Subcutaneous adipose tissue (tissue), 4 donors: ENCODE data around the gene ADAMTS20. TPM values are rescaled to one million over a fixed set of nuclear protein-coding genes. Genes with fewer than 3 reads are reported as not detected.

Source experiments
- CTCF ChIP-seq: fragments of 450-650 bp; IDR thresholded peaks from one replicate; pipeline ENCODE4 v1.5.1; 2016; ENCODE audit warnings: low read depth, mild to moderate bottlenecking, control low read depth, antibody characterized with exemption, moderate library complexity
- total RNA-seq, 4 donors: library from RNA; depleted of rRNA; stranded (reverse); fragments of >200 nt; gene quantifications; one replicate each; pipeline ENCODE4 v1.1.0, GENCODE V29; 2016

ADAMTS20 gene
- total RNA-seq, 4 donors from 2014 or later = not detected

- no peak for TF ChIP-seq CTCF
These were observed 1.2 kb downstream of the ADAMTS20 start for GRCh38 chr12:43550831-43551271.

GRCh38 chr12:43544703-43545102 lies 7.3 kb downstream of the ADAMTS20 start:
- no peak for TF ChIP-seq CTCF

GRCh38 chr12:43540470-43540869 lies 11.5 kb downstream of the ADAMTS20 start:
- TF ChIP-seq CTCF = no peak

- no peak for TF ChIP-seq CTCF
These were observed 36.0 kb downstream of the ADAMTS20 start for GRCh38 chr12:43516045-43516444.

GRCh38 chr12:43501703-43502102 lies 50.3 kb downstream of the ADAMTS20 start:
- TF ChIP-seq CTCF = no peak

GRCh38 chr12:43493261-43493797 lies 58.7 kb downstream of the ADAMTS20 start:
- TF ChIP-seq CTCF = no peak

- no peak for TF ChIP-seq CTCF
These were observed 69.5 kb downstream of the ADAMTS20 start for GRCh38 chr12:43482311-43483085.
